Activated effector memory CD4-positive, alpha-beta T cell treated with Interleukin-2 at 50 U/mL for 16 hours (primary cell): ENCODE results near the gene NANOG.
"Not testable (repeated sequence)": the region's sequence is repeated elsewhere in the genome, so short reads cannot be mapped to it uniquely, and the experiment has no call there.

Source experiments
- DNase-seq: peaks from one replicate; pipeline ENCODE4 v3.0.0-alpha.2; 2020

Gene NANOG

DNA sequence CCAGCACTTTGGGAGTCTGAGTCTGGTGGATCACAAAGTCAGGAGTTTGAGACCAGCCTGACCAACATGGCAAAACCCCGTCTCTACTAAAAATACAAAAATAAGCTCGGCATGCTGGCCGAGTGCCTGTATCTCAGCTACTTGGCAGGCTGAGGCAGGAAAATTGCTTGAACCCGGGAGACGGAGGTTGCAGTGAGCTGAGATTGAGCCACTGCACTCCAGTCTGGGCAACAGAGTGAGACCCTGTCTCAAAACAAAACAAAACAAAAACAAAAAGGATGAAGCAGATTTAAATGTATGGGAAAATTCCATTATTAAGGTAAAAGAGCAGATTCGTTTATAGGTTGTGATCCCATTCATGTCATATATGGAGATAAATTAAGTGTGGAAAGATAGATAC, 17.1 kb downstream of the NANOG start:
- DNase-seq, result not testable (repeated sequence)

DNA sequence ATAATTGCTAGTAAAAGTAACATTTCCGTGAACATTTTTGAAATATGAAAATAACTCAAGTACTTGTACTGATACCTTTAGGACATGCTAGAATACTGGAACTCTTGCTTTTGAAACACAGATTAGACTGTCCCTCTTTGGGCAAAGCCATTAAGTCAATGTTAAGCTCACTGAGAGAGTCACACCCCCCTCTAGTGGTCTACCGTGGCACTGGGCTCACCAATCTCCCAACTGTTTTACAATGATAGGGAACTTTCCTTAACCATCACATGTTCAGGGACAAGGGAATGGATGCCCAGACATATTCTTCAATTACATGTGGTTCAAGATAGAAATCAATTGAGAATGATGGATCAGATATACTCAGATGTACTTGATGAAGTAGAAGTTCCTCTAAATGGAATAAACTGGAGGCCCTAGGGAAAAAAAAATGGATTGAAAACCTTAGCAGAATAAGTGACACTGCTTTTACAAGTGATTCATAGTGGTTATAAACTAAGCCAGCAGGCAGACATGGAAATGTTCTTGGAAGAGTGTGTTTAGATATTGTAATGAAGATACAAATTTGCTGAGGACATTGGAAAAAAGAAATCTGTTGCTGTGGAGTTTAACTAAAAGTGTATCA, 17.8 kb downstream of the NANOG start:
- peak; percentile 20 for DNase-seq

DNA sequence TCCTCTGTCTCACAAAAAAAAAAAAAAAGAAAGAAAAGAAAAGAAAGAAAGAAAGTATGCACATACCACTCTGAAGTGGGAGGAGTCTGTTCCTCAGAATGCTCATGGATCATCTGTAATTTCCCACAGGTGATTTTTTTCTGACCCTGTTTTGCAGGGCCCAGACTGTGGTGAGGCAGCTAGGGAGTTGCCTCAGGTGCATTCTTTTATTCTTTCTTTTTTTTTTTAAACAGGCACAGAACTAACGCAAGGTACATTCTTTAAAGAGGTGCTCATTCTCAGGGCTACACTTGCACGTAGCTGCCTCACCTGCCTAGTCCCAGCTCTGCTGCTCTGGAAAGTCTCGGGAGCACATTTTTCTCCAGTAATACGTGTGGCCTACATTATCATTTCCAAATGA, 36.6 kb downstream of the NANOG start:
- not testable (repeated sequence) for DNase-seq

DNA sequence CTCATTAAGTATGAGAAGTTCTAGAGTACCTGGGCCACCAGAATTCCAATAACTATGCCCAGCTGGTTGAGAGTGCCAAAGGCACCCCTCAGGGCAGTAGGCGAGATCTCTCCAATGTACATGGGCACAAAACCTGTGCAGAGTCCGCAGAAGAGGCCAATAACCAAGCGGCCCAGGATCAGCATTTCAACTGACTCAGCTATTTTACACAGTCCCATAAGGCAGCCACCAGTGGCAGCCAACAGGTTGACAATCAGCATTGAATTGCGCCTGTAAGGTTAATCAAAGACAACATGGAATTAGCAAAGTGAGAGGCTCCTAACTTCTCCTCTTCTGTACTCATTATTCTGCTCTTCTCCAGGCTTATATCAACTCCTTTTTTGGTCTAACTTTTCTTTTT, 40.5 kb downstream of the NANOG start:
- DNase-seq, result not testable (repeated sequence)

DNA sequence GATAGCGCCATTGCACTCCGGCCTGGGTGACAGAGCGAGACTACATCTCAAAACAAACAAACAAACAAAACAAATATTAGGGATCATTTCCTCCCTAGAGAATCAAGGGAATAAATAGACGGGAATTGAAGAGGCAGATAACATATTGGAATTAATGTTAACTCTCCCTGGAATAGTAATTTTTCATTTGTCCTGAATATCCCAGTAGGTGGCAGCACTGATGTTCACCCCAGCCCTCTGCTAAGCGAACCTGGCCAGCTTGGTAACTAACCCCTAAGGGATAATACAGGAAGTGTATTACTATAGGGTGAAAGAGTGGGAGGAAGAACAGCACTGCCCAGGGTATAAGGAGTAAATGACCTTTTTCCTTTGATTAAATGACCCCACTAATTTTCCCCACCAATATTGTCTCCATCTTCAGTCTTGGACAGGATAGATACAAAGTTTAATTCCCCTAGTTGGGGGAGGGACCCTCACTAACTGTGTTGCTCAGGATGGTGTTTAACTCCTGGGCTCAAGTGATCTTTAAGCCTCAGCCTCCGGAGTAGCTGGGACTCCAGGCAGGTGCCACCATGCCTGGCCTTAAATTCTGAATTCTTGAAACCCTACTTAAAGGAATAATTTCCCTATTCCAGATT, 43.0 kb downstream of the NANOG start:
- no peak for DNase-seq

DNA sequence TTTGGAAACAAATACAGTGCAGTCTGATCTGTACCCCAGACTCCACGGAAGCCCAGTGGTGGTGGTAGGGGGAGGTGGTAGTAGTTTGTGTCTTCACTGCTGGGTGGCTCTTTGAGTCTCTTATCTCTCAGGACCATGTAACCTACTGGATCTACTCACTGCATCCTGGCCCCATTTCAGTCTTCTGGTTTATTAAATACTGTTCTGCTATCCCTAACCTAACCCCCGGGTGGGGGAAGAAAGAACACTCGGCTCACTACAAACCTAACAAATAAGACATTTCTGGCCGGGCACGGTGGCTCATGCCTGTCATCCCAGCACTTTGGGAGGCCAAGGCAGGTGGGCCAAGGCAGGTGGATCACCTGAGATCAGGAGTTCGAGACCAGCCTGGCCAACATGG, 44.0 kb downstream of the NANOG start:
- not testable (repeated sequence) for DNase-seq

DNA sequence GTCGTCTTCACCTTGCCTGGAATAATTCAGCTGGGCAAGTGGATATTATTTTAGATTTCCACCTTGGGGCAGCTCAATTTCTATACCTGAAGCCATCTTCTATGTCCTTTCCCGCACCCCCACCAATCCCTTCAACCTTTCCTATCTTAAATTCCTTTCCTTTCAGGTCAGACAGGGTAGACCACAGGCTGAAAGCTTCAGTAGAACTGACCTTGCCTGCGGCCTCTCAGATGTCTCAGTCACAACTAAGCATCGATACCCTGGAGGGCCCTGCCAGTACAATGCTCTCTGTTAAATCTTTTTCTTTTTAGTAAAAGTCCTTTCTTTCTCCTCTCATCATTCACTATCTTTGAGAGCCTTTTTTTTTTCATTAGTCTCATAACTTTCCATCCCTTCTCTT, 44.6 kb downstream of the NANOG start:
- no peak for DNase-seq

DNA sequence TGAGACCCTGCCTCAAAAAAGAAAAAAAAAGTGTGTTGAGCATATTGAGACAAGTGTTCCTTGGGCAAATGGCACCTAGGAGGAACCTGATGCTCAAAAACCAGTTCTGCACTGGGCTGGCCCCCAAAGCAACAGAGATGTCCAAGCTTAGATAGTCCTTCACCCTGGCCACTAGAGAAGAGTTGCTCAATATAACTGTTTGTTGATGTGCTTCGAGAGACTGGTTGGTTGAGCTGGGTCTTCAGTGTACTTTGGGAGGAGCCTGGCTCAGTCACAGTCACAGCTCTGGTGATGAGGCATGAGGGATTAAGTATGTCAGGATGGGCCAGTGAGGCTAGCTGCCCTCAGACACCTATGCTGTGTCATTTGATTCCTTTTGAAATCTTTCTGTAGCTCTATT, 45.5 kb downstream of the NANOG start:
- DNase-seq, result no peak

DNA sequence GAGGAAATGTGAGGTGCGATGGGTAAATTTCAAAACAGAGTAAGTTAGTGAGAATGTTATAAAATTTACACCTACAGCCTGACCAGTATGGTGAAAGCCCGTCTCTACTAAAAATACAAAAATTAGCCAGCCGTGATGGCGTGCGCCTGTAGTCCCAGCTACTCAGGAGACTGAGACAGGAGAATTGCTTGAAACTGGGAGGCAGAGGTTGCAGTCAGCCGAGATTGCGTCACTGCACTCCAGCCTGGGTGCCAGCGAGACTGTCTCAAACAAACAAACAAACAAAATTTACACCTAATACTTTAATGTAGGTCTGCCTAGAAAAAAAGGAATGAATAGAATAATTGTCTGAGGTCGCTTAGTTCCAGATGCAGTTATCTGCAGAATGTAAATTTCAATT, 45.9 kb downstream of the NANOG start:
- DNase-seq, result no peak

DNA sequence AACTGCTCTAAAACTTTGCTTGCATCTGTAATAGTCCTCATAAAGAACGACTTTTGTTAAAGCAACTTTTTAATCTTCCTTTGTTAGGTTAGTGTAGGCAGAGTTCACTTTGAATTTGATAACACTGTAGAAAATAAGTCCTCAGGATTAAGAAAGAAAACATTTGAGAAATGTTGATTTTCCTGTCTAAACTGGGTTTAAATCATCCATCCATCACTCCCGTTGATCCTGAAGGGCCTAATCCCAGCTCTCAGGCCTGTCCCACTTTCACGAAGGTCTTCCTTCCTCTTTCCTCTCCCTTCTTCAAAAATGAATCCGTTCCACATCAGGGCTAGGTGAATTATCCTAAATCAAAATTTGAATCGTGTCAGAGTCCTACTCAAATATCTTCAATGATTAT, 46.6 kb downstream of the NANOG start:
- no peak for DNase-seq

DNA sequence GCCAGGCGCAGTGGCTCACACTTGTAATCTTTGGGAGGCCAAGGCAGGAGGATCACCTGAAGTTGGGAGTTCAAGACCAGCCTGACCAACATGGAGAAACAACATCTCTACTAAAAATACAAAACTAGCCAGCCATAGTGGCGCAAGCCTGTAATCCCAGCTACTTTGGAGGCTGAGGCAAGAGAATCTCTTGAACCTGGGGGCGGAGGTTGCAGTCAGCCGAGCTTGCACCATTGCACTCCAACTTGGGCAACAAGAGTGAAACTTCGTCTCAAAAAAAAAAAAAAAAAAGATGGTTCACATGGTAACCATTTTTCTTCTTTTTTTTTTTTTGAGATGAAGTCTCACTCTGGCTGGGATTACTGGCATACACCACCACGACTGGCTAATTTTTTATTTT, 48.2 kb downstream of the NANOG start:
- DNase-seq, result no peak

DNA sequence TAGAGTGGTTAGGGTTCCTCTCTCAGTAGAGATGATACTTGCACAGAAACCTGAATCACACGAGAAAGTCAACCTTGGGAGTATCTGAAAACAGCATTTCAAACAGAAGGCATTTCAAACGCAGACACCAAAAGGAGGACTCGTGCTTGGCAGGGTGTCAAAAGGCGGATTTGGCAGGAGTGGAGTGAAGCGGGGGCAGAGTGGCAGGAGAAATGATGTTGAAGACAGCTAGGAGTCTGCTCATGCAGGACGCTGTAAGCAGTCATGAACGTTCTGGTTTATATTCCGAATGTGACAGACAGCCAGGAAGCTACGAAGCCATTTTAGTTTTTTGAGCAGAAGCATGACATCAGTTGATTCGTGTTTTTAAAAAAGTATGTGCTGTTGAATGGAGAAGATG, 50.0 kb downstream of the NANOG start:
- not testable (repeated sequence) for DNase-seq

DNA sequence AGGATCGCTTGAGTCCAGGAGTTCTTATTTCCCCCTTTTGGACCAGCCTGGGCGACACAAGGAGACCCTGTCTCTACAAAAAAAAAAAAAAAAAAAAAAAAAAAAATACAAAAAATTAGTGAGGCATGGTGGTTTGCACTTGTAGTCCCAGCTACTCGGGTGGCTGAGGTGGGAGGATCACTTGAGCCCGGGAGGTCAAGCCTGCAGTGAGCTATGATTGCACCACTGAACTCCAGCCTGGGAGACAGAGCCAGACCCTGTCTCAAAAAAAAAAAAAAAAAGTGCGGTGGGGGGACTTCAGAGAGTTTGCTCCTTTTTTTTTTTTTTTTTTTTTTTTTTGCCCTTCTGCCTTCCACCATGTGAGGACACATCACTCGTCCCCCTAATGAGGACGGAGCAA, 50.6 kb downstream of the NANOG start:
- DNase-seq, result not testable (repeated sequence)

DNA sequence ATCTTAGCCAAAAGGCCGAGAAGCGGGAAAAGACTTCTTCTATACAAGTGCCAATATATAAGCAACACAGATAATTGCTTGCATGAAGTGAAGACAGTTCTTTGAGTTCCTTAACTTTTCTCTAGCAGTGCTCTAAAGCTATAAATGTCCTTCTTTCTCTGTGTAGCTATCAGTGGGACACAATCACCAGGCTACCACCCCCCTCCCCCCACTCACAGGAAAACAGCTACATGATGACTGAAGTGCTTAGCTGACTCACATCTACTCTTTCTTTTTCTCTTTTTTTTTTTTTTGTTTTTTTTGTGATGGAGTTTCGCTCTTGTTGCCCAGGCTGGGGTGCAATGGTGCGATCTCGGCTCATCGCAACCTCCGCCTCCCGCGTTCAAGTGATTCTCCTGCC, 53.2 kb downstream of the NANOG start:
- DNase-seq, result not testable (repeated sequence)

DNA sequence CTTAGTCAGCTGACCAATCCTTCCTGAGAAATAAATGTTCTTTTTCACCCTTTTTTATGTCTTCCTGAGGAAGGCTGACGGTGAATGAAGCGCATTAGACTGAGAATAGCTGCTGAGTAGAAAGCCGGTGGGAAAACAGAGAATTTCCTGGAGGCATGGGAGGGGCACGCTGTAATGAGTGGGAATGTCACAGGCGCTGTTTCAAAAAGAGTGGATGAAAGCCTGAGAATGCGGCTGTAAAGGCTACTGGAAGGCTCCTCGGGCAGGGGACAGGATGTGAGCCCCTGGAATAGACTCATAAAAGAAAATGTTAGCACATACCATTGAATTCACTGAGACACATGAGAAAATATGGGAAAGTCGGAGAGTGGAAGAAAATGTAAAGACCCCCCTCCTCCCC, 53.9 kb downstream of the NANOG start:
- not testable (repeated sequence) for DNase-seq

DNA sequence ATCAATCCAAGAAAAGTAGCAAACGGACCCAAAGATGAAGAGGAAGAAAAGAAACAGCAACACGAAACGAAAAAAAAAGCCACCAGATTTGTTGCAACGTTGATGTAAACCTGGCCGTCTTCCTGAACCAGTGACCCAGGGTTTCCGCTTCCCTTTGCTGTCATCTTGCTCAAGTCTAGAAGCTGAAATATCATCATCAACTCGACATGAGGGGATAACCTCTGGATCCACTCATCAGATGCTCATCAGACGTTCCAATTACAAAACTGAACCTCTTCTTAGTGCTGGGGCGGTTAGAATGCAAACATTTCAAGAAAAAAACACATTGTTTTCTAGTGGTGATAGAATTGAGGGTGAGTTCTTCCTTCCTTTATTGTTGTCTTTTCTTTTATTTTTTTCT, 54.4 kb downstream of the NANOG start:
- DNase-seq, result not testable (repeated sequence)

DNA sequence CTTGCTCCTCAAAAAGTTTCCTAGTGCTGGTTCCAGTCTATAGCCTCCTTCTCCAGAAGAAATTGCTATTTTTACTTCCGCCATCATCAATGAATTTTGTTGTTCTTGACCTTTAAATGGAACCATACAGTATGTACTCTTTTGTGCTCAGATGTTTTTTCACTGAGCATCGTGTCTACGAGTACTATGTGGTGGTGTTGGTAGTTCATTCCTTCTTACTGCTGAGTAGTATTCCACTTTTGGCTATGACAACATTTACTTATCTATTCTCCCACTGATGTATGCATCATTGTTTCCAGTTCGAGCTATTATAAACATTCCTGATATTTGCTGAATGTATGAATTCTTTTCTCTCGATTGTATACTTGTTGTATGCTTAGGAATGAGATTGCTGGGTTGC, 54.9 kb downstream of the NANOG start:
- DNase-seq, result no peak

DNA sequence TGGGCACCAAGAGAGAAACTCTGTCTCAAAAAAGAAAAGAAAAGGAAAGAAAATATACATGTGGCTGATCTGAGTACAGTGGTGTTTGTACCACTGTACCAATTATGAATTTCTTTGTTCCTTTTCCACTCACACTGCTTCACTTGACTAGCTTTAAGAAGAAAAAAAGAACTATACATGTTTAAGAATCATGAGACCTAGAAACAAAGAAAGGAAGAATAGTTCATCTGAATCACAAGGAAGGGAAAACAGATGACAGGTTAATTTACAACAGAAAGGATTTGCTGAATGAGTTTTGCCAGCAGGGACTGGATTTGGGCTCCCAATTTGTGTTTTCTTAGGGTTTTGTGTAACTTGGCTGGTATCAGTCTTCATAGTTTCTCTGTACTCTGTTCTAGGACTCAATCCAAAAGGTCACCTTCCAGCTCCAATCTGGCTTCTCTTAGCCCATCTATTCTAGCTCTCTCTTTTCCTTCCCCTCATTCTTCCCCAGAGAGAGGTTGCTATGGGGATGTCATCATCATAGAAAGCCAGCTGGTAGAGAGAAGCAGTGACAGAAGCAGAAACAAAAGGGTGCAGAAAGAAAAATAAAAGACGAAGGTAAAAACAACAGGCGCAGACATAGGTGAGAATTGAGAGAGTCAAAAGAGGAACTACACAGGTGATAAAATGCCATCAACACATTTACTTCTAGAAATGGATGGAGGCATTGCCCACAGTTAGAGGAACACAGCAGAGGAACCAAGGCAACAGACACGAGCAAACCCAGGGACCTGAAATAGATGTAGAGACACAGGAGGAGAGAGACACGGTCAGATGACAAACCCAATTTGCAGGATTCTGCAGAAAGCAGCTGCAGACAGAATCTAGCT, 58.3 kb downstream of the NANOG start:
- not testable (repeated sequence) for DNase-seq

DNA sequence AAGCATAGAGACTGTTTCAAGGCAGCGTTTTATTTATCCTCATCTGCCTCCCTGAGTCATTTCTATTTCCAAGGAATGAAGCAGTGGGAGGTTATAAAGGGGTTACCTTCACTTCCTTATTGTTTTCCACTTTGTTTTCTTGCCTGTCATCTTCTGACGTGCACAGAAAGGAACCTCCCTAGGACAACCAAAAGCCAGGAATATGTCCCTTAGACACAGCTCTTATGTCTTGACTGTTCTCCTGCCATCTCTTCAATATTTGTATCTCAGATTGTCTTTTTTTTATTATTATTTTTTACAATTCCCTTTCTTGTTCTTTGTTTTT, 58.9 kb downstream of the NANOG start:
- not testable (repeated sequence) for DNase-seq
